ENCODE measurements around the gene KCNC1. TPM values are rescaled to one million over a fixed set of nuclear protein-coding genes. Genes with fewer than 3 reads are reported as not detected.

The KCNC1 gene
- total and polyA plus RNA-seq, 9 donors, result 0.02 to 0.18 (median 0.03) TPM; not detected in 5

GRCh38 chr11:17798716-17799115 is 64.1 kb downstream of the KCNC1 start:
- WGBS, 3 donors, result 91 to 99% (median 97%) methylated on average over 3 of the region's 3 CpGs
- Histone ChIP-seq H3K4me1 (ENCODE audit: insufficient read depth) (no peaks in the 10 kb centered on the region), H3K4me3 (no peak overlapping the region), H3K36me3 (no peaks in the 10 kb centered on the region), H3K27me3 (no peaks in the 10 kb centered on the region), H3K9me3 (no peaks in the 10 kb centered on the region), H3K27ac (no peak overlapping the region)
- intact Hi-C loops (cut with DNase I), result no loop called here
- DNase-seq, result no peak
- TF ChIP-seq EP300 (IDR thresholded peaks at IDR 0.05) (no peak), POLR2A (IDR thresholded peaks at IDR 0.05) (no peak)
- TF ChIP-seq, protein P1, sequence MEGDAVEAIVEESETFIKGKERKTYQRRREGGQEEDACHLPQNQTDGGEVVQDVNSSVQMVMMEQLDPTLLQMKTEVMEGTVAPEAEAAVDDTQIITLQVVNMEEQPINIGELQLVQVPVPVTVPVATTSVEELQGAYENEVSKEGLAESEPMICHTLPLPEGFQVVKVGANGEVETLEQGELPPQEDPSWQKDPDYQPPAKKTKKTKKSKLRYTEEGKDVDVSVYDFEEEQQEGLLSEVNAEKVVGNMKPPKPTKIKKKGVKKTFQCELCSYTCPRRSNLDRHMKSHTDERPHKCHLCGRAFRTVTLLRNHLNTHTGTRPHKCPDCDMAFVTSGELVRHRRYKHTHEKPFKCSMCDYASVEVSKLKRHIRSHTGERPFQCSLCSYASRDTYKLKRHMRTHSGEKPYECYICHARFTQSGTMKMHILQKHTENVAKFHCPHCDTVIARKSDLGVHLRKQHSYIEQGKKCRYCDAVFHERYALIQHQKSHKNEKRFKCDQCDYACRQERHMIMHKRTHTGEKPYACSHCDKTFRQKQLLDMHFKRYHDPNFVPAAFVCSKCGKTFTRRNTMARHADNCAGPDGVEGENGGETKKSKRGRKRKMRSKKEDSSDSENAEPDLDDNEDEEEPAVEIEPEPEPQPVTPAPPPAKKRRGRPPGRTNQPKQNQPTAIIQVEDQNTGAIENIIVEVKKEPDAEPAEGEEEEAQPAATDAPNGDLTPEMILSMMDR (IDR thresholded peaks at IDR 0.05), result no peak

- H3K27me3 ChIP-seq, result no peaks in the 10 kb centered on the region
- intact Hi-C loops (cut with DNase I), result no loop called here
- H3K27ac ChIP-seq, result no peak overlapping the region
- no peaks in the 10 kb centered on the region for H3K9me3 ChIP-seq
- H3K36me3 ChIP-seq, result no peaks in the 10 kb centered on the region
- H3K4me3 ChIP-seq, result no peak overlapping the region
- H3K4me1 ChIP-seq (ENCODE audit: insufficient read depth), result no peaks in the 10 kb centered on the region
- TF ChIP-seq, protein P1 (IDR thresholded peaks at IDR 0.05), result no peak
- TF ChIP-seq EP300 (IDR thresholded peaks at IDR 0.05) (no peak), POLR2A (IDR thresholded peaks at IDR 0.05) (no peak)
- 97 to 99% (median 98%) methylated on average over 5 of the region's 5 CpGs for WGBS, 3 donors
- DNase-seq, result no peak
These were observed 64.6 kb downstream of the KCNC1 start for GRCh38 chr11:17799147-17799546.

GRCh38 chr11:17801166-17801565 is 66.6 kb downstream of the KCNC1 start:
- intact Hi-C loops (cut with DNase I), result no loop called here

DNA sequence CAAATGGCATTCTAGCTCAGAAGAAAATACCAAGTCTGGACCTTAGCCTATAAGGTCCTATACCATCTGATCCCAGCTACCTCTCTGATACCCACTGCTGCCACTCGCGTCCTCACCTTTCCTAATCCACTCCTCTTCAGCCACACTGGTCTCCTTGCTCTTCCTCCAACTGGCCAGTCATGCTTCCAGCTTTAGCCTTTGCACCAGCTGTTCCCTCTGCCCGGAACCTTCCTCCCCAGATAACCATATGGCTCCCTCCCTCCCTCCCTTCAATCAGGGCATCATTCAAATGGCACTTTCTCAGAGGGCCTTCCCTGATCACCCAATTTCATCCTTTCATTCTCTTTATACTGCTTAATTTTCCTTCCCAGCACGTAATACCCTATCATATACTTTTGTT is 67.9 kb downstream of the KCNC1 start:
- Histone ChIP-seq H3K9me3 (no peaks in the 10 kb centered on the region), H3K36me3 (no peaks in the 10 kb centered on the region), H3K27me3 (no peaks in the 10 kb centered on the region), H3K27ac (no peak overlapping the region), H3K4me1 (ENCODE audit: insufficient read depth) (no peaks in the 10 kb centered on the region), H3K4me3 (no peak overlapping the region)
- WGBS, 3 donors, result 93 to 96% (median 93%) methylated on average over 4 of the region's 4 CpGs
- intact Hi-C loops (cut with DNase I), result no loop called here
- TF ChIP-seq EP300 (IDR thresholded peaks at IDR 0.05) (no peak), POLR2A (IDR thresholded peaks at IDR 0.05) (no peak)
- TF ChIP-seq, protein P1 (IDR thresholded peaks at IDR 0.05), result no peak
- no peak for DNase-seq

More at GRCh38 chr11:17801166-17801565, 66.6 kb downstream of the KCNC1 start:
- TF ChIP-seq EP300 (IDR thresholded peaks at IDR 0.05), result no peak
- no peak for TF ChIP-seq POLR2A (IDR thresholded peaks at IDR 0.05)
- TF ChIP-seq, protein P1 (IDR thresholded peaks at IDR 0.05), result no peak
- Histone ChIP-seq H3K36me3 (no peaks in the 10 kb centered on the region), H3K27me3 (no peaks in the 10 kb centered on the region), H3K4me1 (ENCODE audit: insufficient read depth) (no peaks in the 10 kb centered on the region), H3K4me3 (no peak overlapping the region), H3K27ac (no peak overlapping the region), H3K9me3 (no peaks in the 10 kb centered on the region)
- DNase-seq, result no peak
- 93 to 97% (median 95%) methylated on average over 4 of the region's 4 CpGs for WGBS, 3 donors
